Measurements from ENCODE around the gene AMPH. TPM values are rescaled to one million over a fixed set of nuclear protein-coding genes. Genes with fewer than 3 reads are reported as not detected.

AMPH gene
- total and polyA plus RNA-seq, 9 of the 15 experiments (the other 6 are each of a cell fraction or from before 2014, with no cell fraction given): 0.03 to 0.35 TPM; not detected in 7

- TF ChIP-seq GTF2B (IDR thresholded peaks at IDR 0.05; ENCODE audit: extremely low read depth, insufficient read length) (no peak), NFIX (CRISPR knock-in tag; IDR thresholded peaks at IDR 0.05; ENCODE audit: low read depth) (no peak), SLC30A9 (CRISPR knock-in tag; IDR thresholded peaks at IDR 0.05) (no peak), KLF16 (IDR thresholded peaks at IDR 0.05) (no peak), PRMT5 (CRISPR knock-in tag; IDR thresholded peaks at IDR 0.05) (no peak), POLR2B (IDR thresholded peaks at IDR 0.05; ENCODE audit: low read depth, partially characterized antibody) (no peak), RCOR1 (IDR thresholded peaks at IDR 0.05; ENCODE audit: borderline replicate concordance in 1 of 2, low read depth in 2 of 2, low read length in 2 of 2) (0 out of 4 replicates have a peak, but pooled peaks of 1 of the 2 experiments have one; percentile 28), ATF3 (IDR thresholded peaks at IDR 0.05) (no peak), ATF3 (CRISPR knock-in tag; conservative IDR thresholded peaks at IDR 0.05) (no peak), IFI16 (CRISPR knock-in tag; IDR thresholded peaks at IDR 0.05) (no peak), PCBP2 (IDR thresholded peaks at IDR 0.05; ENCODE audit: low read depth, low read length, poor library complexity, severe bottlenecking) (no peak), E2F1 (CRISPR knock-in tag; IDR thresholded peaks at IDR 0.05) (no peak), TBP (optimal IDR thresholded peaks at IDR 0.05; ENCODE audit: low read depth, low read length) (no peak), ZNF764 (CRISPR knock-in tag; IDR thresholded peaks at IDR 0.05; ENCODE audit: low read depth) (no peak), ZNF644 (tag; IDR thresholded peaks at IDR 0.05; ENCODE audit: low read depth) (no peak), CREM (IDR thresholded peaks at IDR 0.05; ENCODE audit: low read depth) (0 out of 2 replicates have a peak, but pooled peaks have one; percentile 14), PBX2 (CRISPR knock-in tag; IDR thresholded peaks at IDR 0.05; ENCODE audit: low read depth) (no peak), PBX2 (tag; conservative IDR thresholded peaks at IDR 0.05; ENCODE audit: low read depth) (peak; percentile 88), KLF6 (CRISPR knock-in tag; IDR thresholded peaks at IDR 0.05; ENCODE audit: borderline replicate concordance) (no peak), BCLAF1 (IDR thresholded peaks at IDR 0.05; ENCODE audit: borderline replicate concordance in 1 of 2, control insufficient read depth in 1 of 2, low read depth in 2 of 2, low read length in 1 of 2) (no peak), KDM1A (IDR thresholded peaks at IDR 0.05) (no peak)
These were observed 217.4 kb downstream of the AMPH start (continued) for GRCh38 chr7:38413784-38414183.

All from K562 (cell line).